PC-9 (cell line): Measurements from ENCODE around the gene GPR143. TPM values are rescaled to one million over a fixed set of nuclear protein-coding genes. Genes with fewer than 3 reads are reported as not detected.
"Not testable (repeated sequence)": the region's sequence is repeated elsewhere in the genome, so short reads cannot be mapped to it uniquely, and the experiment has no call there.

ENCODE experiments used
- Bru-seq: library from RNA; stranded (reverse); fragments of 400-500 nt; gene quantifications from one replicate; lab custom pipeline; 2021; lab: Mats Ljungman, UMichigan
- BruChase-seq, 2 experiments: library from RNA; stranded (reverse); fragments of 400-500 nt; gene quantifications; one replicate each; lab custom pipeline; 2021; lab: Mats Ljungman, UMichigan
- BruUV-seq: library from RNA; stranded (reverse); fragments of 400-500 nt; replicated peaks from 2 replicates; lab custom pipeline; 2021; lab: Mats Ljungman, UMichigan
- CTCF ChIA-PET: fragments of 300-600 bp; sonication (Branson Sonifier 250); formaldehyde crosslinking; loops from one replicate; lab custom pipeline; 2022; ENCODE audit warnings: antibody characterized with exemption; lab: Charles Lee
- POLR2A ChIA-PET: fragments of 300-600 bp; sonication (Branson Sonifier 250); formaldehyde crosslinking; loops from one replicate; lab custom pipeline; 2022; ENCODE audit warnings: antibody characterized with exemption; ENCODE audit not compliant: unreplicated experiment; lab: Charles Lee
- DNase-seq, 2 experiments: peaks; one replicate each; pipeline versions ENCODE4 v3.0.0 to v3.0.0-alpha.2; 2015 to 2022; ENCODE audit warnings: mixed read lengths in 1 of 2
- H2AFZ ChIP-seq: fragments of 200-600 bp; sonication (generic); 2 replicates; pipeline ENCODE4 v1.8.1; 2017; ENCODE audit warnings: antibody characterized with exemption
- H3F3A ChIP-seq: fragments of 200-600 bp; sonication (generic); 2 replicates; pipeline ENCODE4 v1.8.1; 2017; ENCODE audit warnings: antibody characterized with exemption, mild to moderate bottlenecking, low read depth; ENCODE audit not compliant: insufficient read depth
- H3K27ac ChIP-seq: fragments of 200-600 bp; sonication (generic); 2 replicates; pipeline ENCODE4 v1.6.1; 2016; ENCODE audit warnings: mixed run types
- H3K27me3 ChIP-seq: fragments of 200-600 bp; sonication (generic); 2 replicates; pipeline ENCODE4 v1.6.1; 2016; ENCODE audit warnings: low read depth, mixed run types; ENCODE audit not compliant: insufficient read depth
- H3K36me3 ChIP-seq: fragments of 200-600 bp; sonication (generic); 2 replicates; pipeline ENCODE4 v1.6.1; 2016; ENCODE audit warnings: low read depth, mixed run types
- H3K4me1 ChIP-seq: fragments of 200-600 bp; sonication (generic); replicated peaks from 2 replicates; pipeline ENCODE4 v1.6.1; 2016; ENCODE audit warnings: mixed run types; ENCODE audit not compliant: insufficient read depth
- H3K4me2 ChIP-seq: fragments of 200-600 bp; sonication (generic); 2 replicates; pipeline ENCODE4 v1.6.1; 2017; ENCODE audit warnings: mixed run types
- H3K4me3 ChIP-seq: fragments of 200-600 bp; sonication (generic); 2 replicates; pipeline ENCODE4 v1.6.1; 2016; ENCODE audit warnings: mixed run types
- H3K79me2 ChIP-seq: fragments of 200-600 bp; sonication (generic); 2 replicates; pipeline ENCODE4 v1.6.1; 2017; ENCODE audit warnings: low read depth, mixed run types
- H3K9me2 ChIP-seq: fragments of 200-600 bp; sonication (generic); 2 replicates; pipeline ENCODE4 v1.8.1; 2017; ENCODE audit warnings: mild to moderate bottlenecking; ENCODE audit not compliant: insufficient read depth
- H3K9me3 ChIP-seq: fragments of 200-600 bp; sonication (generic); 2 replicates; pipeline ENCODE4 v1.8.1; 2016; ENCODE audit warnings: low read depth; ENCODE audit not compliant: insufficient read depth
- H4K20me1 ChIP-seq: fragments of 200-600 bp; sonication (generic); 2 replicates; pipeline ENCODE4 v1.8.1; 2017; ENCODE audit not compliant: insufficient read depth
- EZH2 ChIP-seq: fragments of 200-600 bp; sonication (generic); IDR thresholded peaks from 2 replicates; pipeline ENCODE4 v1.8.0; 2017; ENCODE audit warnings: antibody characterized with exemption, low read depth
- intact Hi-C: fragments of 100-400 bp; cut with micrococcal nuclease; formaldehyde crosslinking; loops from one replicate; pipeline ENCODE4 v1.10.0; 2022; ENCODE audit not compliant: unreplicated experiment
- long read RNA-seq: library from polyadenylated mRNA; stranded (forward); transcript quantifications from one replicate; pipeline ENCODE4 v2.0.0, GENCODE V29; 2022
- total RNA-seq: library from RNA; stranded (reverse); gene quantifications from 2 replicates; pipeline ENCODE4 v1.2.3, GENCODE V29; 2021
- TF ChIP-seq, protein P1 (sequence below): fragments of 200-600 bp; sonication (generic); conservative IDR thresholded peaks from 2 replicates; pipeline ENCODE4 v1.6.1; 2017; ENCODE audit warnings: mixed run types, antibody characterized with exemption, mild to moderate bottlenecking, moderate library complexity

GPR143 gene
- not detected in 2 replicates for total RNA-seq
- Bru-seq, nascent RNA: percentile 2 among the genes with signal in this experiment
- not detected for BruChase-seq, experiment 1, labeled RNA remaining after a 2-hour chase
- BruChase-seq, experiment 2, labeled RNA remaining after a 6-hour chase: not detected
- long read RNA-seq: 0 reads

DNA sequence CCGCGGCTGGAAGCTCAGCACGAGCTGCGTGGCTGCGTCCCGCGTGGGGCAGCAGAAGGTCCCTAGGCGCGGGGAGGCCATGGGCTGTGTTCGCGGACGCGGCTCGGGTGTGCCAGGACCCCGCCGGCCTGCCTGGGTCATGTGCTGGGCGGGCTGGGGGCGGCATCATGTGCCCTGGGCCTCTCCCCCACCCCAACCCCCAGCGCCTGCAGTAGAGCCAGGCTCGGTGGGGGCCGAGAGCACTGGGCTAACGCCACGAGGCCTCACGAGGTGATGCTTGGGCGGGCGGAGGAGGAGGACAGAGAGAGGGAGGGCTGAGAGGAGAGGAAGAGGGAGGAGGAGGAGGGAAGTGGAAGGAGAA is at the start of gene GPR143:
GPR143 (minus strand) TSS at position 111 of the 361 bp plus-strand sequence; CDS start at position 81, 30 bp downstream.
- Histone ChIP-seq H3K36me3 (no peaks in the 10 kb centered on the region), H3K79me2 (no peaks in the 10 kb centered on the region), H3K9me2 (no peaks in the 10 kb centered on the region), H3K27me3 (no peaks in the 10 kb centered on the region), H3K27ac (no peak within 1 kb of the TSS), H2AFZ (no peak within 1 kb of the TSS), H3K9me3 (no peaks in the 10 kb centered on the region), H3K4me3 (no peak within 1 kb of the TSS), H3F3A (no peaks in the 10 kb centered on the region), H3K4me2 (no peak within 1 kb of the TSS), H3K4me1 (no peaks in the 10 kb centered on the region), H4K20me1 (no peaks in the 10 kb centered on the region)
- CTCF ChIA-PET: no interaction called here
- no peak for DNase-seq
- TF ChIP-seq, protein P1, sequence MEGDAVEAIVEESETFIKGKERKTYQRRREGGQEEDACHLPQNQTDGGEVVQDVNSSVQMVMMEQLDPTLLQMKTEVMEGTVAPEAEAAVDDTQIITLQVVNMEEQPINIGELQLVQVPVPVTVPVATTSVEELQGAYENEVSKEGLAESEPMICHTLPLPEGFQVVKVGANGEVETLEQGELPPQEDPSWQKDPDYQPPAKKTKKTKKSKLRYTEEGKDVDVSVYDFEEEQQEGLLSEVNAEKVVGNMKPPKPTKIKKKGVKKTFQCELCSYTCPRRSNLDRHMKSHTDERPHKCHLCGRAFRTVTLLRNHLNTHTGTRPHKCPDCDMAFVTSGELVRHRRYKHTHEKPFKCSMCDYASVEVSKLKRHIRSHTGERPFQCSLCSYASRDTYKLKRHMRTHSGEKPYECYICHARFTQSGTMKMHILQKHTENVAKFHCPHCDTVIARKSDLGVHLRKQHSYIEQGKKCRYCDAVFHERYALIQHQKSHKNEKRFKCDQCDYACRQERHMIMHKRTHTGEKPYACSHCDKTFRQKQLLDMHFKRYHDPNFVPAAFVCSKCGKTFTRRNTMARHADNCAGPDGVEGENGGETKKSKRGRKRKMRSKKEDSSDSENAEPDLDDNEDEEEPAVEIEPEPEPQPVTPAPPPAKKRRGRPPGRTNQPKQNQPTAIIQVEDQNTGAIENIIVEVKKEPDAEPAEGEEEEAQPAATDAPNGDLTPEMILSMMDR: no peak
- no peak for TF ChIP-seq EZH2
- BruUV-seq: no TSS peak
- intact Hi-C loops: no loop called here
- POLR2A ChIA-PET: no interaction called here

DNA sequence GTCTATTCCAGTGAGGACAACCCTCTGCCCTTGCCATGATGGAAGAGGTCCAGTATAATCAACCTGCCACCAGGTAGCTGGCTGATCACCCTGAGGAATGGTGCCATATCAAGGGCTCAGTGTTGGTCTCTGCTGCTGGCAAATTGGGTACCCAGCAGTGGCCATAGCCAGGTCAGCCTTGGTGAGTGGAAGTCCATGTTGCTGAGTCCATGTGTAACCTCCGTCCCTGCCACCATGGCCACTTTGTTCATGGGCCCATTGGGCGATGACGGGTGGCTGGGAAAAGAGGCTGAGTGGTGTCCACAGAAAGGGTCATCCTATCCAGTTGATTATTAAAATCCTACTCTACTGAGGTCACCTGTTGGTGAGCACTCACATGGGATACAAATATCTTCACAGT is 45.4 kb upstream of the GPR143 start:
- H4K20me1 ChIP-seq, H2AFZ ChIP-seq, H3K4me2 ChIP-seq, H3K36me3 ChIP-seq, H3K27me3 ChIP-seq, H3K9me2 ChIP-seq, intact Hi-C loops, CTCF ChIA-PET, H3K79me2 ChIP-seq, POLR2A ChIA-PET, H3K27ac ChIP-seq, H3K4me1 ChIP-seq, H3F3A ChIP-seq, H3K9me3 ChIP-seq, DNase-seq, BruUV-seq, H3K4me3 ChIP-seq: not testable (repeated sequence)

DNA sequence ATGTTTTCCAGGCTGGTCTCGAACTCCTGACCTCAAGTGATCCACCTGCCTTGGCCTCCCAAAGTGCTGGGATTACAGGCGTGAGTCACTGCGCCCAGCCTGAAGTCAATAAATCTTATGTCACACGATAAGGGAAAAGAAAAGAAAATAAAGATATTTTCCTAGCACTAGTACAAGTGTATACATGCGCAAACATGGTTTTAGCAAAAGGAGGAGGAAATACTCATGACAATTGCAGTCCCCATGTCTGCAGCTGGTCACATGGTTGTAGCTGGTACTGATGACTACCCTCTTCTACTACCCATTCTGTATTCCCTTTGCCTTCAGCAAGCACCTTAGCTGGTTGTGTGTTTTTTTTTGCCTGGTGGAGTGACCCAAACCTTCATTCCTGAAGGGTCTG is 44.2 kb upstream of the GPR143 start:
- H3K9me2 ChIP-seq, intact Hi-C loops, BruUV-seq, CTCF ChIA-PET, H3K4me3 ChIP-seq, H3K4me2 ChIP-seq, H3K4me1 ChIP-seq, H3K9me3 ChIP-seq, H3K27me3 ChIP-seq, H2AFZ ChIP-seq, H3K36me3 ChIP-seq, POLR2A ChIA-PET, H3K79me2 ChIP-seq, H3F3A ChIP-seq, DNase-seq, H4K20me1 ChIP-seq, H3K27ac ChIP-seq: not testable (repeated sequence)

DNA sequence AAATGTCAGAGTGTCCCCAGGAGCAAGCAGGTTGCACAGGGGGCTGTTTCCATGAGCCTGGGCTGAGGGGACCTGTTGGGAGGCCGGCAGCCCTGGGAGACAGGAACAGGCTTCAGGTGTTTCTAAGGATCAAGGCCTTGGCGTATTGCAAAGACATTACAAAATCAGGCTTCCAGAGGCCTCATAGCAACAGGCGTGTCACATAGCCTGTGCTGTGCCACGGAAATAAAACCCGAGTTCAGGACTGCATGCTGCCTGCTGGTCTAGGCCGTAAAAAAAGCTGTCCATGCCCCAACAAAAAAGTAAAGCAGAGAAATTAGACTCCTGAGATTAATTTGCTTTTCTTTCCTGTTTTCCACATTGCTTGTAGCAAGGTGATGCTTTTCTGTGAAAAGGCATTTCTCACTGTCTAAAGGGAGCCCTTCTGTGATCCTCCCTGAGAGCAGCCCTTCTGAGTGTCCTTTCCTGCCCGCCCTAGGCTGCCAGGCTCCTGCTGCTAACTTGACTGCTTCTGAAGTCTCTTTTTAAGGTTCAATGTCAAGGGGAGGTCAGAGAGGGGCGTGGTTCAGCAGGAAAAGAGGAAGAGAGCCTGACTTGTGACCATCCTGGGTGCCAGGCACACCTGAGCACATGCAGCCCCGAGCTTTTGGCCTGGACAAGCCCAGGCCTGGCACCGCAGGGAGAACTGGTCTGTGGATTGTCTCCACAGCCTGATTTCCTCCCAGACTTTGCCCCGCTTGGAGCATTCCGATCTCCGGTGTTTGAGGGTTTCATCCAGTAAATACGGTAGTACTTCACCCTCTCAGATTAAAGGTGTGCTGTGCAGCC is 41.9 kb upstream of the GPR143 start:
- Histone ChIP-seq H3K4me1 (no peaks in the 10 kb centered on the region), H3K79me2 (no peaks in the 10 kb centered on the region), H3F3A (no peaks in the 10 kb centered on the region), H3K36me3 (no peaks in the 10 kb centered on the region), H3K4me3 (no peak overlapping the region), H3K9me3 (no peaks in the 10 kb centered on the region), H3K27me3 (no peaks in the 10 kb centered on the region), H3K27ac (no peak overlapping the region), H2AFZ (no peak overlapping the region), H4K20me1 (no peaks in the 10 kb centered on the region), H3K4me2 (no peak overlapping the region), H3K9me2 (no peaks in the 10 kb centered on the region)
- POLR2A ChIA-PET: no interaction called here
- CTCF ChIA-PET: no interaction called here
- DNase-seq: no peak
- TF ChIP-seq, protein P1: no peak
- no peak for TF ChIP-seq EZH2
- no TSS peak for BruUV-seq
- intact Hi-C loops: no loop called here
